Endothelial cell (in vitro differentiated cells): ENCODE data around the gene IL1R2. TPM values are rescaled to one million over a fixed set of nuclear protein-coding genes. Genes with fewer than 3 reads are reported as not detected.

Experiments
- DNase-seq: peaks from one replicate; pipeline ENCODE4 v3.0.0; 2021; ENCODE audit warnings: low spot score
- H3K27ac Mint-ChIP-seq: one replicate; pipeline ENCODE4 v1.8.0; 2021; ENCODE audit warnings: mixed read lengths, inconsistent platforms; ENCODE audit not compliant: unreplicated experiment
- H3K27me3 Mint-ChIP-seq: one replicate; pipeline ENCODE4 v1.8.0; 2021; ENCODE audit warnings: mild to moderate bottlenecking, moderate library complexity, mixed read lengths, inconsistent platforms; ENCODE audit not compliant: unreplicated experiment
- H3K36me3 Mint-ChIP-seq: one replicate; pipeline ENCODE4 v1.8.0; 2021; ENCODE audit warnings: mild to moderate bottlenecking, low read depth, mixed read lengths, inconsistent platforms; ENCODE audit not compliant: unreplicated experiment
- H3K4me1 Mint-ChIP-seq: one replicate; pipeline ENCODE4 v1.8.0; 2021; ENCODE audit warnings: mild to moderate bottlenecking, mixed read lengths, inconsistent platforms; ENCODE audit not compliant: unreplicated experiment
- H3K4me3 Mint-ChIP-seq: one replicate; pipeline ENCODE4 v1.8.0; 2021; ENCODE audit warnings: mild to moderate bottlenecking, mixed read lengths, inconsistent platforms; ENCODE audit not compliant: unreplicated experiment
- H3K9me3 Mint-ChIP-seq: one replicate; pipeline ENCODE4 v1.8.0; 2021; ENCODE audit warnings: mixed read lengths, inconsistent platforms; ENCODE audit not compliant: unreplicated experiment
- total RNA-seq: library from RNA; stranded (reverse); fragmentation: NEBNext Ultra II Directional; extraction: Animal tissue kit (Norgen Biotek cat#: 25700); gene quantifications from one replicate; pipeline ENCODE4 v1.2.1, GENCODE V29; 2021; ENCODE audit not compliant: unreplicated experiment
- TF ChIP-seq, protein P1 (sequence below): fragments of 200-600 bp; sonication (generic); IDR thresholded peaks from one replicate; pipeline ENCODE4 v1.5.0; 2021; ENCODE audit warnings: antibody characterized with exemption; ENCODE audit not compliant: unreplicated experiment

Gene IL1R2
- total RNA-seq, 1 donor from 2014 or later, result not detected

DNA sequence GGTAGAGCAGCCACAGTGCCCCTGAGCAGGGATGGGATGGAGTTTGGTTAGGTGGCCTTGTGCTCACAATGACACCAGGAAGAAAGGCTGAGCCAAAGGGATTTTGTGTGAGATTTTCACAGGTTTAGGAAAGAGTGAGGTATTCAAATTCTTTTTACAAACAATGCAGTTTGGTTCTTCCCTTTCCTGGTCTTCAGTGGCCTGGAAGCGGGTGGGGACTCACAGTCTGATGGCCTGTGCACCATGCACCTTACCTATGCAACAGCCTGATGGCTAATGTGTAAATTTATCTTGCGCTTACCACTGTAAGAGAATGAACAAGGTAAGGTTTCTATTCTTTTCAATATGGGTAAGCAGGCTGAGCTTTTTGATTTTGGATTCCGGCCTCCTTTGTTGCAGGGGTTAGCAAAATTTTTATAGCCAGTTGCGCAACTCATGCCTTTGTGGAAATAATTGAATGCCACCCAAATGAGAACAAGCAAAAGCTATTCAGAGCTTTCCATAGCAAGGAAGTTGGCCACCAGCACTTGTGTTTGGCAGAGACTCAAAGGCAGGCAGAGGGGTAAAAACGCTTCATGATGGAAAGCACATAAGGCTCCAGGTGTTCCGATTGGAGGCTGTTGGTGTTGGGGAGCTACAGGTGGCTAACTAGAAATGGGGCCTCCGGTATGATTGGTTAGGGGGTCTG, 23.8 kb upstream of the IL1R2 start:
- peaks cover 8% of the 10 kb centered on the region for H3K4me1 Mint-ChIP-seq
- H3K27me3 Mint-ChIP-seq, result peaks cover 2% of the 10 kb centered on the region
- no peak overlapping the region for H3K4me3 Mint-ChIP-seq
- TF ChIP-seq, protein P1, sequence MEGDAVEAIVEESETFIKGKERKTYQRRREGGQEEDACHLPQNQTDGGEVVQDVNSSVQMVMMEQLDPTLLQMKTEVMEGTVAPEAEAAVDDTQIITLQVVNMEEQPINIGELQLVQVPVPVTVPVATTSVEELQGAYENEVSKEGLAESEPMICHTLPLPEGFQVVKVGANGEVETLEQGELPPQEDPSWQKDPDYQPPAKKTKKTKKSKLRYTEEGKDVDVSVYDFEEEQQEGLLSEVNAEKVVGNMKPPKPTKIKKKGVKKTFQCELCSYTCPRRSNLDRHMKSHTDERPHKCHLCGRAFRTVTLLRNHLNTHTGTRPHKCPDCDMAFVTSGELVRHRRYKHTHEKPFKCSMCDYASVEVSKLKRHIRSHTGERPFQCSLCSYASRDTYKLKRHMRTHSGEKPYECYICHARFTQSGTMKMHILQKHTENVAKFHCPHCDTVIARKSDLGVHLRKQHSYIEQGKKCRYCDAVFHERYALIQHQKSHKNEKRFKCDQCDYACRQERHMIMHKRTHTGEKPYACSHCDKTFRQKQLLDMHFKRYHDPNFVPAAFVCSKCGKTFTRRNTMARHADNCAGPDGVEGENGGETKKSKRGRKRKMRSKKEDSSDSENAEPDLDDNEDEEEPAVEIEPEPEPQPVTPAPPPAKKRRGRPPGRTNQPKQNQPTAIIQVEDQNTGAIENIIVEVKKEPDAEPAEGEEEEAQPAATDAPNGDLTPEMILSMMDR, result no peak
- H3K36me3 Mint-ChIP-seq, result peaks cover 5% of the 10 kb centered on the region
- DNase-seq, result no peak
- H3K9me3 Mint-ChIP-seq, result peaks cover 5% of the 10 kb centered on the region
- H3K27ac Mint-ChIP-seq, result no peak overlapping the region

DNA sequence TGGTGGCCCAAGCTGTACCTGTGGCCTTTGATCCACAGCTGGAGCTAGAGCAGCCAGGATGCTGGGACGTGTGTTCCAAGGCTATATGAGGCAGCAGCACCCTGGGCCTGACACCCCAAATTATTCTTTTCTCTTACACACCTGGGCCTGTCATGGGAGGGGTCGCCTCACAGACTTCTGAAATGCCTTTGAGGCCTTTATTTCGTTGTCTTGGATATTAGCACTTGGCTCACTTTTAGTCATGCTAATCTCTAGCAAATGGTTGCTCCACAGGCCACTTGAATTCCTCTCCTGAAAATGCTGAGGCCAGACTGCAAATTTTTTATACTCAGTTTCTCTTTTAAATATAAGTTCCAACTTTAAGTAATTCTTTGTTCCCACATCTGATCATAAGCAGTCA, 22.0 kb upstream of the IL1R2 start:
- H3K4me3 Mint-ChIP-seq, result no peak overlapping the region
- no peak overlapping the region for H3K27ac Mint-ChIP-seq
- H3K36me3 Mint-ChIP-seq, result peaks cover 11% of the 10 kb centered on the region
- peaks cover 4% of the 10 kb centered on the region for H3K27me3 Mint-ChIP-seq
- H3K9me3 Mint-ChIP-seq, result peaks cover 9% of the 10 kb centered on the region
- peaks cover 8% of the 10 kb centered on the region for H3K4me1 Mint-ChIP-seq
- TF ChIP-seq, protein P1, result no peak
- DNase-seq, result no peak

DNA sequence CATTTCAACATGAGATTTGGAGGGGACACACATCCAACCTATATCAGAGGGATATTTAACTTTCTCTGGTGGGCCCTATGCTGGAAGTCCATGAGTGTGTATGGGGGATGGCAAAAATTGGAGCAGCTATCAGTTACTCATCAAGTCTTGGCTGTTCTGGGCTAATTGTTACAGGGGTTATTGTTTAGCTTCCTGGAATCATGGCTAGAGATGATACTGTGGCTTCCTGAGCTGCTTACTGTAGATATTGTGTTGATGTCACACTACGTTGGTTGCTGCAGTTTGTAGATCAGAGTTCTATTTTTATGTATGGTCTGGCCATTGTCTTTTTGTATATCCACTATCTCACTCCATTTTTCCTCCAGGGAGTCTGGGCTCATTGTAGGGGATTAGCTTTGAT, 20.9 kb upstream of the IL1R2 start:
- H3K27ac Mint-ChIP-seq, result no peak overlapping the region
- DNase-seq, result no peak
- H3K4me3 Mint-ChIP-seq, result no peak overlapping the region
- H3K27me3 Mint-ChIP-seq, result peaks cover 4% of the 10 kb centered on the region
- H3K9me3 Mint-ChIP-seq, result peaks cover 10% of the 10 kb centered on the region
- TF ChIP-seq, protein P1, result no peak
- H3K36me3 Mint-ChIP-seq, result peaks cover 7% of the 10 kb centered on the region
- peaks cover 8% of the 10 kb centered on the region for H3K4me1 Mint-ChIP-seq

DNA sequence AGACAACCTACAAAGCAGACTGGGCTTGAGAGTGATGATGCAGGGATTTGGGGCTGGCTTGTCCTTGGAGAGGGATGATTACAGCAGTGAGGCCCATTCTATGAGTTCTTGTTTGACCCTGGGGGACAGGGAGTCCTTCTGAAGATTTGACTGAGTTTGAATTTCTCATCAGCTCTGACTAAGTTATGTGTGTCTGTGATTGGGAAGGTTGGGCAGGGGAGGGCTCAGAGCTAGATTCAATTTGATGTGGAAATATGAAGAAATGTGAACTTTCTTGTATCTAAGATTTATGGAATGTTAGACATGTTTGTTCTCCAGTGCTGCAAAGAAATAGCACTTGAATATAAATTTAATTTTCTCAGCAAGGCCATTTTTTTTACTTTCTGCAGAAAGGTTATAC, 19.9 kb upstream of the IL1R2 start:
- Mint-ChIP-seq H3K36me3 (peaks cover 7% of the 10 kb centered on the region), H3K9me3 (peaks cover 13% of the 10 kb centered on the region), H3K4me1 (peaks cover 8% of the 10 kb centered on the region), H3K27me3 (peaks cover 4% of the 10 kb centered on the region), H3K4me3 (no peak overlapping the region), H3K27ac (no peak overlapping the region)
- no peak for DNase-seq
- TF ChIP-seq, protein P1, result no peak

DNA sequence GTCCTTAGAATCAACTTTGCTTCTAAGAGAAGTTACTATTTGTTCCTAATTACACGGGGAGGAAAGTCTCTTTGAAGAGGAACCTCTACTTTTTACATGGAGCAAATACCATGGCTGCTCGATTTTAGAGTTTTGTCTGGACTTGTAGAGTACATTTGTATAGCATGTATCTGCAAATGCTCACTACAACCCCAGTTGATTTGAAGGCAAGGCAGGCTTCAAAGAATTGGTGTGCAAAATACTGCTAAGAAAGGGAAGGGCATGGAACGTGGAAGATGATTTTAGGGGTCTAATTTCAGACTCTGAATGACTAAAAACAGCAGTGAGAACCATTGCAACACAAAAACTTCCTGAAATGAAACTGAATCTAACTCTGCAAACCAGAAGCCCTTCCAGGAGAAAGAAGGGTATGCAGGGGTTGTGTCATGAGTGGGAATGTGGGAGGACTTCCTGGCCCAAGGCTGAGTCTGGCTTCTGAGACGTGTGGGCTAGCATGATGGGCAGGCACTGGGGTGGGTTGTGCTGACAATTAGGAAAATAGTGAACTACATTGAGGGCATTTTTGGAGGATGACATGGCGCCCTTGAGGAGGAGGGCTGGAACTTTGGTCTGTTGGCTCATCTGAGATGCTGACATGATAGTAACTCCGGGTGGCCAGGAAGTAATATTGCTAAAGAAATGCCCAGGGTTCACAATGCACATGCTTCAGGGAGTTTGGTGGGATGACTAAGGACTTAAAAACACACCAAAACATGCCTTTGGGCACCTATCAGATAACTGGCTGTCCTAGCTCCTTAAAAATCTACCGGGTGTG, 18.9 kb upstream of the IL1R2 start:
- no peak overlapping the region for H3K4me3 Mint-ChIP-seq
- H3K4me1 Mint-ChIP-seq, result peaks cover 4% of the 10 kb centered on the region
- no peak overlapping the region for H3K27ac Mint-ChIP-seq
- peaks cover 7% of the 10 kb centered on the region for H3K36me3 Mint-ChIP-seq
- no peak for DNase-seq
- peaks cover 4% of the 10 kb centered on the region for H3K27me3 Mint-ChIP-seq
- H3K9me3 Mint-ChIP-seq, result peaks cover 13% of the 10 kb centered on the region
- TF ChIP-seq, protein P1, result no peak
